KOPT-K1 (cell line): ENCODE data around the gene DLST.

Experiments
- H3K27ac ChIP-seq: fragments of 200-600 bp; sonication (generic); 2 replicates; pipeline ENCODE4 v1.5.1; 2016; ENCODE audit warnings: antibody characterized with exemption, mild to moderate bottlenecking, low read depth, low read length; ENCODE audit not compliant: poor library complexity, severe bottlenecking
- H3K36me3 ChIP-seq: fragments of 200-600 bp; sonication (generic); 2 replicates; pipeline ENCODE4 v1.5.1; 2017; ENCODE audit warnings: antibody characterized with exemption, mild to moderate bottlenecking, low read length, moderate library complexity; ENCODE audit not compliant: insufficient read depth
- H3K9me3 ChIP-seq: fragments of 200-600 bp; sonication (generic); 2 replicates; pipeline ENCODE4 v1.5.1; 2017; ENCODE audit warnings: antibody characterized with exemption, low read length, mild to moderate bottlenecking; ENCODE audit not compliant: insufficient read depth, poor library complexity, severe bottlenecking

Gene DLST

DNA sequence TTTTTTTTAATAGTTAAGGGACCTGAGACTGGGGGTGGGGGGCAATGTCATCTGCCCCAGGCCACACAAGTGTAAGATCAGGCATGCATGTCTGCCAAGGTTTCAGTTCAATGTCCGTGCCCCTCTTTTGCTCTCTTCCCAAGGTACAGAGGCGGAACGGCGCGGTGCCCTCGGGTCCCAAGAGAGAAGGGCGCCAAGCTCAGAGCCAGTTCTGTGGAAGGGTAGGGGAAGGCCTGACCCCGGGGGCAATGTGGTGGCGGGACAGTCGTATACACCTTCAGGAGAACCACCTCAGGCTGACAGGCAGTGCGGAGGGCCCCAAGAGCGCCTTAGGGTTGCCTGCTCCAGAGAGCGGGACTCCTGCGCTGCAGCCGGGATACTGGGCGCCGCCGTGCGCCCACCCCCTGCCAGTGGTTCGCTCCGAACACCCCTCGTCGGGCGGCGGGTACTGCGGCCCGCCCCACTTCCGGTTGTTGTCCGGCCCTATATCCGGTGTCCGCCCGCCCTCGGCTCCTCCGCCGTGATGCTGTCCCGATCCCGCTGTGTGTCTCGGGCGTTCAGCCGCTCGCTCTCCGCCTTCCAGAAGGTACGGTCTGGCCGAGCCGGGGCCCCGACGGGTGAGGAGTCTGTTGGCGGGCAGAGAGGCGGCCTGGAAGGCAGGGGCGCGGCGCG lies at the start of gene DLST:
Gene DLST (plus strand): TSS at position 486 of the 672 bp plus-strand sequence. CDS start 38 bp downstream, at position 524.
- Histone ChIP-seq H3K9me3 (no peaks in the 10 kb centered on the region), H3K36me3 (peaks cover 30% of the 10 kb centered on the region), H3K27ac (peak within 1 kb of the TSS; percentile 85)

DNA sequence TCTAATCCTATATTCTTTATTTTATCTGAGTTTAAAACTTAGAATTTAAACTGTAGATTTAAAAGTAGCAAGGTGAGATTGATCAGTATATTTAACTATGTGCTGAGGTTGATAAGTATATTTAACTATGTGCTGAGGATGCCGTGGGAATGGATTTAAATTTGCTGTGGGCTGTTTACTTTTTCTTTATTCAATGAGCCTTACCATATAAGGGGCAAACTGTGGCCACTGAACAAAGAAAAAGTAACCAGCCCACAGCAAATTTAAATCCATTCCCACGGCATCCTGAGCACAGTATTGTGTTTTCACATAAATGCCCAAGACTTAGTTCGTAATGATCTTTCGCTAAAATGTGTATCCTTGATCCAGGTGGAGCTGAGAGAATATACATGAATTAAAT lies 48.9 kb upstream of the DLST start:
- Histone ChIP-seq H3K9me3 (no peaks in the 10 kb centered on the region), H3K27ac (no peak overlapping the region), H3K36me3 (peaks cover 81% of the 10 kb centered on the region)

DNA sequence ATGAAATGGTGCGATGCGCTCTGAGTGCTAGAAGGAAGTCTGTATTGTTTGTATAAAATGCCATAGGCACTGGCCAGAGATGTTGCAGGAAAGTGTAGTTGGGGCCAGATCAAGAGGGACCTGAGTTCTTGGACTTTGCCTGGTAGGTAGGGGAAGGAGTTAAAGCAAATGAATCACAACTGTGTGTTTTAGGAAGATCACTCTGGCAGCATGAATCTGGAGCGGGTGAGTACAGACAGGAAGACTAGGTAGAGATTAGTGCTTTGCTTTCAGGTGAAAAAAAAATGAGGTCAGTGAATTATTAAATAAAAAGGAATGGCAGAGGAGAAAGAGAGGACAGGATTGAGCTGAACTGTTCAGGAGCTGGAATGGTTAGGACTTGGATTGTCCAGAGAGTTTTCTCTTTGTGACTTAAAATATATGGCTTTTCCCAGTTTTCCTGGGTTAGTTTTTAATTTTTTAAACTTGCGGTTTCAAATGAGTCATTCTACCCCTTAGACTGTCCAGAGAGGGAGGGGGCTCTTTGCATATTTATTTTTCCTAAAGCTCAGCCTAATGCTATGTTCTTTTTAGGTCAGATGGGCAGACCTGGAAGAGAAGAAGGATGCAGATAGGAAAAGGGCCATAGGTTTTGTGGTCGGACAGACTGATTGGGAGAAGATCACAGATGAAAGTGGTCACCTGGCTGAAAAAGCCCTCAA lies 46.9 kb upstream of the DLST start:
- no peaks in the 10 kb centered on the region for H3K9me3 ChIP-seq
- peaks cover 68% of the 10 kb centered on the region for H3K36me3 ChIP-seq
- peak overlapping the region; percentile 37 for H3K27ac ChIP-seq

GRCh38 chr14:74835645-74836250 lies 46.0 kb upstream of the DLST start:
- peak overlapping the region; percentile 37 for H3K27ac ChIP-seq
- H3K9me3 ChIP-seq: no peaks in the 10 kb centered on the region
- peaks cover 68% of the 10 kb centered on the region for H3K36me3 ChIP-seq

DNA sequence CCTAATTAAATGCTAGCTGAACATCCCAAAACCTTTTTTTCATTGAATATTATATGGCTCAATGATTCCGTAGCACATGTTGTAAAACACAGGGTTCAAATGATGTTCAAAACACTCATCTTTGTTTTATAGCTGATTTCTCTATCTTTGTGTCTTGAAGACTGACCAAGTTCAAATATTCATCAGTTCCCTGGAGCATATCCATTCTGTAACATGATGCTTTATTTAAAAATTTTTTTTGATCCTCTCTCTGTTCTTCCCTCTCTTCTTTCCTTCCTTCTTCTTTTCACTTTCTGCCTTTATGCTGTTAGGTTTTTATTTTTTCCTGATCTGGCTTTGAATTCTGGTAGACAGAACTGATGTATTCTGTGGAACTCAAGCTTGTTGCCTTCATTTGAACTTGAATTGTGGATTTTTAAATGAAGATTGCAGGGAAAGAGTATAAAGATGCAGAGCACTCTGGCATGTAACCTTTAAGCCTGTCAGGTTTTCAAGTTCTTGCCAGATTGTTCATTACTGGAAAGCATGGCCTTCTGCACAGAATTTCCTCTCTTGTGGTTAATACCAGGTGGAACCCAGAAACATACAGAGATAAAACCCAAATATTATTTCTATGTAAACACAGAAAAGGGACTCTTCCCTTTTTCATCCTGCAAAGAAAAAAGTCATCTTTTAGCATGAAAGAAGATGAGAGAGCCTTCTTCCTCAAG lies 45.3 kb upstream of the DLST start:
- Histone ChIP-seq H3K36me3 (peaks cover 68% of the 10 kb centered on the region), H3K27ac (peak overlapping the region; percentile 37), H3K9me3 (no peaks in the 10 kb centered on the region)

DNA sequence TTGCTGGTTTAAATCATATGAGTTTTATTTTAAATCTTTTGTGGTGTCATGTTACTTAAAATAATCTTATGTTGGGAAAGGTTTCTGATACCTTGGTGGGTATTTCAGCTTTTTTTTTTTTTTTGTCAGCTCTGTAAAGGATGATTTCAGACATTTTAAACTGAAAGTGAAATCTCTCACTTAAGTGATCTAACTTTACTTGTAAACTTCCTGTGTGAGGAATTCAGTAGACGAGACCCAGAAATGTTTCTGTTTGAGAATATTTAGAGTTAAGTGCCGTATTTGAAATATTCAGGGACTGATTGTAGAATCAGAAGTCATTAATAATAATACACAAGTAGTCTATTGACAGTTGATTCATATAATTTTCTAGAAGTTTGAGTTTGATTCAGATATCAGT lies 43.5 kb upstream of the DLST start:
- Histone ChIP-seq H3K27ac (peak overlapping the region; percentile 40), H3K9me3 (no peaks in the 10 kb centered on the region), H3K36me3 (peaks cover 57% of the 10 kb centered on the region)

GRCh38 chr14:74840603-74841030 lies 41.1 kb upstream of the DLST start:
- no peaks in the 10 kb centered on the region for H3K9me3 ChIP-seq
- H3K27ac ChIP-seq: no peak overlapping the region
- peaks cover 39% of the 10 kb centered on the region for H3K36me3 ChIP-seq

- H3K27ac ChIP-seq: no peak overlapping the region
- no peaks in the 10 kb centered on the region for H3K9me3 ChIP-seq
- H3K36me3 ChIP-seq: peaks cover 34% of the 10 kb centered on the region
These were observed 40.2 kb upstream of the DLST start for GRCh38 chr14:74841230-74842207.

DNA sequence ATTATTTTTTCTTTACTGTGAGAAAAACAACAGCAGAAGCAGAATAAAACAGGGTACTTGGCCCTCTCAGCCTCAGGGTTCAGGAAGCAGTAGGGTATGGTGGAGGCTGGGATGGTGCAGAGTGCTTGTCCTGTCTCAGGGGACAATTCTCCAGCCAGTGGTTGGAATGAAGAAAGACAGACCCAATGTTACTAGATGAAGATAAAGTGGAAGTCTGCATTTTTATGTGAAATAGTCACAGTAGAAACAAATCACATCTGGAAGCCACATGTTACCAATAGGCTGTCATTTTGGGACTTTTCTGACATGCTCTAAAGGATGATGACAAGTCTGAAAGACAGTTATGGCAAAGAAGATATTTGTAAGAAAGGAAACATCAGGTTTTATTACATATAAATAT lies 38.1 kb upstream of the DLST start:
- H3K27ac ChIP-seq: no peak overlapping the region
- H3K9me3 ChIP-seq: no peaks in the 10 kb centered on the region
- H3K36me3 ChIP-seq: peaks cover 26% of the 10 kb centered on the region

- H3K36me3 ChIP-seq: peaks cover 6% of the 10 kb centered on the region
- no peak overlapping the region for H3K27ac ChIP-seq
- no peaks in the 10 kb centered on the region for H3K9me3 ChIP-seq
These were observed 35.5 kb upstream of the DLST start for GRCh38 chr14:74846168-74846567.

DNA sequence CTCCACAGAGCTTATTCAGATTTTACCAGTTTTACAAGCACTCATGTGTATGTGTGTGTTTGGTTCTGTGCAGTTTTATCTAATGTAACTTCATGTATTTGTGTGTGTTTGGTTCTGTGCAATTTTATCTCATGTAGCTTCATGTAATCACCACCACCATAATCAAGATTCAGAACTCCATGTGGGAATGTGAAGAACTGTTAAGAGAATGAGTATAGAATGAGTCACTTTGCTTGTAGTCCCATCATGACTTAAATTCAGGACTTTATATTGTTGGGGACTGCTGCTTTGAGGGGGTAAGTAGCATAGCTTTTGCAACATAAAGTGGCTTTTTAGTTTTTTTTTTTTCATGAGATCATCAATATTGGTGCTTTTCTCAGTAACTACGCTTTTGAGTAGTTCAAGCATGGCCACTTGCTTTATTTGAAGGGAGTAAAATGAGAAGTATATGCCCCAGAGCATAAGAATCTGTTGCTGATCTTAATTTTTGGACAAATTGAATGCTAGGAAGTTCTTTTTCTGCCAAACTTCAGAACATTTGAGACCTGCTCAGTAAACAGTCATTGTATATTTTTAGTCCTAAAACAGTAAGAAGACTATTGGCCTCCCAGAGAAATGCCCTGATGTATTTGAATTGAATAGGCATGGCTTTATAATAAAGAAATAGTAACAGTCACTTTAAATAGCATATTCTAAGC lies 34.6 kb upstream of the DLST start:
- H3K27ac ChIP-seq: no peak overlapping the region
- H3K9me3 ChIP-seq: no peaks in the 10 kb centered on the region
- 0 out of 2 replicates have a peak, but pooled peaks cover 3% of the 10 kb centered on the region for H3K36me3 ChIP-seq

- Histone ChIP-seq H3K9me3 (no peaks in the 10 kb centered on the region), H3K36me3 (no peaks in the 10 kb centered on the region), H3K27ac (no peak overlapping the region)
These were observed 32.9 kb upstream of the DLST start for GRCh38 chr14:74848768-74849167.

DNA sequence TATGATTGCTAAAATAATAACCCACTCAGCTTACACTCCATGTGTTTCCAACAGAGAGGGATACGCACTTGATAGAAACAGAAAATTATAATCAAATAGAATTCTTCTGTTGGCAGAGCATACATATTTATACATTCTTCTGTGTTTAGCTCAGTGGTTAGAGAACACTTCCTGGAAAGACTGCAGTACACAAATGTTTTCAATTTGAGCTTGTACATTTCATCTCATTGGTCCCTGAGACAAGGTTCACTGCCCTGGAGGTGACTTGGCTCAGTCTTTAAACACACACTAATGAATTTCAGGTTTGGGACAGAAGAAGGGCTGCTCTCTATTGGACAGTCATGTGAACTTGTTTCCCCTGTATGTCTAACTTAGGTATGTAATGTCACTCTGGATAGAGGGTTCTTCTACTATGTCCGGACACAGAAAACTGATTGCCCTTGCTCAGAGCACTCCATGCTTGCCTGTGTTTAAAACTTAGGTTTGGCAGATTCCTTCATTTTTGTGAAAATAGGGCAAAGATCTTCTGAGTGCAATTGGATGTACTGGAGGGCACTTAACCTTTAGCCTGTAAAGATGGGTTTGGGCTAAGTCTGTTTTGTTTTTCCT lies 28.7 kb upstream of the DLST start:
- no peak overlapping the region for H3K27ac ChIP-seq
- no peaks in the 10 kb centered on the region for H3K9me3 ChIP-seq
- peaks cover 5% of the 10 kb centered on the region; the same call in 1 of the 2 replicates for H3K36me3 ChIP-seq
